ENCODE data around the gene GRK4.

DNA sequence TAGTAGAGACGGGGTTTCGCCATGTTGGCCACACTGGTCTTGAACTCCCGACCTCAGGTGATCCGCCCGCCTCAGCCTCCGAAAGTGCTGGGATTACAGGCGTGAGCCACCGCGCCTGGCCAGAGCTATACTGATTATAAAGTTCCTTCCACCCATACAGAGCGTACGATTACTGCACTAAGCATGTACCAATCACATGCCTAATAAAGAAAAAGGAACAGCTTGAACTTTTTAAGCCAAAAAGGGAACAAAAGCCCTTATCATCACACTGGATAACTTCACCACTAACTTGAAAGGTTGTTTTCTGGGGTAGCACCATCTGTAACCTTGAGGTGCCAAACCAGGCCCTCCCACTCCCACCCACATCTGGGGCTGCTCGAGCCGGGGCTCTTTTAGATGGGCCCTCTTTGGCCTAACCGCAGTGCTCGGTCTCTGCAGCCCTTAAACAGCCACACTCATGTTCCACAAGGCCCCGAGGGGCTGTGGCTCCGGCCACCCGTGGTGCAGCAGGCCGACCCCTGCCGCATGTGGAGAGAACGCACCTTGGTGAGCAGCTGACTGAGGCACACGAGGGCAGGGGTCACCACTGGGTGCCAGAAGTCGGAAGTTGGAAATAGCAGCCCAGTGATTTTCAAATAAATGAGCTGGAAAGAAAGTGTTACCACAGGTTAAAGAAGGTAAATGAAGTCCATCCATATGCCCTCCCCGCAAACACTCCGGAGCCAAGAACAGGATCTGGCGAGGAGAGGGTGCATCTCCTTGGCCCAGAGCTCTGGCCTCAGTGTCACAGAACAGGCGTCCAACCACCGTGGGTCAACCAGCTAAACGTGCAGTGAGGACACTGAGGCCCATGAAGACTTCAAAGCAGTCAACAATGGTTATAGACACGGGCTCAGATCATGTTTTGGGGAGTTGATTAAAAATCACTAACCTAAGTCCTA is 18.5 kb upstream of the GRK4 start:
- TF ChIP-seq, protein P1, sequence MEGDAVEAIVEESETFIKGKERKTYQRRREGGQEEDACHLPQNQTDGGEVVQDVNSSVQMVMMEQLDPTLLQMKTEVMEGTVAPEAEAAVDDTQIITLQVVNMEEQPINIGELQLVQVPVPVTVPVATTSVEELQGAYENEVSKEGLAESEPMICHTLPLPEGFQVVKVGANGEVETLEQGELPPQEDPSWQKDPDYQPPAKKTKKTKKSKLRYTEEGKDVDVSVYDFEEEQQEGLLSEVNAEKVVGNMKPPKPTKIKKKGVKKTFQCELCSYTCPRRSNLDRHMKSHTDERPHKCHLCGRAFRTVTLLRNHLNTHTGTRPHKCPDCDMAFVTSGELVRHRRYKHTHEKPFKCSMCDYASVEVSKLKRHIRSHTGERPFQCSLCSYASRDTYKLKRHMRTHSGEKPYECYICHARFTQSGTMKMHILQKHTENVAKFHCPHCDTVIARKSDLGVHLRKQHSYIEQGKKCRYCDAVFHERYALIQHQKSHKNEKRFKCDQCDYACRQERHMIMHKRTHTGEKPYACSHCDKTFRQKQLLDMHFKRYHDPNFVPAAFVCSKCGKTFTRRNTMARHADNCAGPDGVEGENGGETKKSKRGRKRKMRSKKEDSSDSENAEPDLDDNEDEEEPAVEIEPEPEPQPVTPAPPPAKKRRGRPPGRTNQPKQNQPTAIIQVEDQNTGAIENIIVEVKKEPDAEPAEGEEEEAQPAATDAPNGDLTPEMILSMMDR (conservative IDR thresholded peaks at IDR 0.05; ENCODE audit: low read length) = no peak
- TF ChIP-seq EZH2phosphoT487 (IDR thresholded peaks at IDR 0.05; ENCODE audit: borderline replicate concordance) = no peak

All from Loucy (cell line).